ENCODE data around the gene PTH1R.
A peak's percentile ranks its signal among the peaks of the same experiment; 100 is the strongest.

PTH1R gene

GRCh38 chr3:46854555-46854991 lies 22.9 kb upstream of the PTH1R start:
- peaks cover 17 to 19% of the 10 kb centered on the region in 2 donors for H3K27me3 Mint-ChIP-seq
- no peak for ATAC-seq (replicated peaks)

GRCh38 chr3:46856576-46857471 lies 20.7 kb upstream of the PTH1R start:
- Mint-ChIP-seq H3K4me3 (no peak overlapping the region), H3K9me3 (no peaks in the 10 kb centered on the region), H3K4me1 (no peaks in the 10 kb centered on the region), H3K36me3 (no peaks in the 10 kb centered on the region), H3K27ac (peak overlapping the region; percentile 14), H3K27me3 (peaks cover 17 to 19% of the 10 kb centered on the region in 2 donors)
- DNase-seq (no peak), ATAC-seq (replicated peaks) (no peak)

More at GRCh38 chr3:46854555-46854991, 22.9 kb upstream of the PTH1R start:
- Mint-ChIP-seq H3K9me3 (no peaks in the 10 kb centered on the region), H3K27ac (no peak overlapping the region), H3K4me1 (no peaks in the 10 kb centered on the region), H3K4me3 (no peak overlapping the region), H3K36me3 (no peaks in the 10 kb centered on the region)
- DNase-seq = no peak

- Mint-ChIP-seq H3K36me3 (no peaks in the 10 kb centered on the region), H3K27me3 (peaks cover 17 to 19% of the 10 kb centered on the region in 2 donors), H3K4me3 (no peak overlapping the region), H3K4me1 (no peaks in the 10 kb centered on the region), H3K9me3 (no peaks in the 10 kb centered on the region), H3K27ac (peak overlapping the region; percentile 14)
- ATAC-seq (replicated peaks) = no peak
- DNase-seq = no peak
These were observed 19.8 kb upstream of the PTH1R start for GRCh38 chr3:46857485-46858341.

- no peak overlapping the region for H3K4me3 Mint-ChIP-seq
- H3K36me3 Mint-ChIP-seq = no peaks in the 10 kb centered on the region
- peaks cover 17 to 19% of the 10 kb centered on the region in 2 donors for H3K27me3 Mint-ChIP-seq
- H3K27ac Mint-ChIP-seq = no peak overlapping the region
- ATAC-seq (replicated peaks) (no peak), DNase-seq (no peak)
- H3K9me3 Mint-ChIP-seq = no peaks in the 10 kb centered on the region
- H3K4me1 Mint-ChIP-seq = no peaks in the 10 kb centered on the region
These were observed 19.1 kb upstream of the PTH1R start for GRCh38 chr3:46858456-46858855.

- Mint-ChIP-seq H3K36me3 (no peaks in the 10 kb centered on the region), H3K9me3 (no peaks in the 10 kb centered on the region)
These were observed 18.4 kb upstream of the PTH1R start for GRCh38 chr3:46859001-46859710.

GRCh38 chr3:46860017-46860809 lies 17.3 kb upstream of the PTH1R start:
- no peaks in the 10 kb centered on the region for H3K36me3 Mint-ChIP-seq
- no peaks in the 10 kb centered on the region for H3K4me1 Mint-ChIP-seq
- ATAC-seq (replicated peaks) = peak; percentile 60 to 68
- no peak overlapping the region for H3K27ac Mint-ChIP-seq
- no peak for DNase-seq
- peaks cover 17 to 19% of the 10 kb centered on the region in 2 donors for H3K27me3 Mint-ChIP-seq
- no peak overlapping the region for H3K4me3 Mint-ChIP-seq
- no peaks in the 10 kb centered on the region for H3K9me3 Mint-ChIP-seq

More at GRCh38 chr3:46859001-46859710, 18.4 kb upstream of the PTH1R start:
- Mint-ChIP-seq H3K27me3 (peaks cover 17 to 19% of the 10 kb centered on the region in 2 donors), H3K4me1 (no peaks in the 10 kb centered on the region), H3K27ac (no peak overlapping the region), H3K4me3 (no peak overlapping the region)
- DNase-seq (no peak), ATAC-seq (replicated peaks) (no peak)

GRCh38 chr3:46860810-46861604 lies 16.5 kb upstream of the PTH1R start:
- H3K27me3 Mint-ChIP-seq = peaks cover 17 to 19% of the 10 kb centered on the region in 2 donors
- H3K9me3 Mint-ChIP-seq = no peaks in the 10 kb centered on the region
- ATAC-seq (replicated peaks) = no peak
- no peak overlapping the region for H3K4me3 Mint-ChIP-seq
- no peak for DNase-seq
- H3K4me1 Mint-ChIP-seq = no peaks in the 10 kb centered on the region
- H3K36me3 Mint-ChIP-seq = no peaks in the 10 kb centered on the region
- H3K27ac Mint-ChIP-seq = no peak overlapping the region

GRCh38 chr3:46861605-46862368 lies 15.7 kb upstream of the PTH1R start:
- H3K36me3 Mint-ChIP-seq = no peaks in the 10 kb centered on the region
- no peak for DNase-seq
- no peaks in the 10 kb centered on the region for H3K9me3 Mint-ChIP-seq
- no peak overlapping the region for H3K4me3 Mint-ChIP-seq
- peaks cover 14 to 15% of the 10 kb centered on the region in 2 donors for H3K27me3 Mint-ChIP-seq
- no peaks in the 10 kb centered on the region for H3K4me1 Mint-ChIP-seq
- no peak for ATAC-seq (replicated peaks)
- H3K27ac Mint-ChIP-seq = no peak overlapping the region

GRCh38 chr3:46862369-46863025 lies 15.0 kb upstream of the PTH1R start:
- Mint-ChIP-seq H3K27ac (no peak overlapping the region), H3K9me3 (no peaks in the 10 kb centered on the region), H3K27me3 (peaks cover 6 to 8% of the 10 kb centered on the region in 2 donors), H3K4me3 (no peak overlapping the region), H3K4me1 (no peaks in the 10 kb centered on the region), H3K36me3 (no peaks in the 10 kb centered on the region)
- no peak for DNase-seq
- no peak for ATAC-seq (replicated peaks)

GRCh38 chr3:46863261-46863782 lies 14.2 kb upstream of the PTH1R start, which contains the start of gene MYL3:
Gene MYL3 (minus strand): TSS chr3:46863444. CDS start chr3:46863390, 54 bp downstream.
- ATAC-seq (replicated peaks) (no peak), DNase-seq (no peak)
- Mint-ChIP-seq H3K4me1 (no peaks in the 10 kb centered on the region), H3K4me3 (no peak within 1 kb of the TSS), H3K36me3 (no peaks in the 10 kb centered on the region), H3K9me3 (no peaks in the 10 kb centered on the region), H3K27me3 (no peaks in the 10 kb centered on the region), H3K27ac (no peak within 1 kb of the TSS)

GRCh38 chr3:46864061-46864881 lies 13.2 kb upstream of the PTH1R start:
- ATAC-seq (replicated peaks) (no peak), DNase-seq (no peak)
- no peaks in the 10 kb centered on the region for H3K4me1 Mint-ChIP-seq
- no peak overlapping the region for H3K4me3 Mint-ChIP-seq
- no peaks in the 10 kb centered on the region for H3K36me3 Mint-ChIP-seq
- H3K9me3 Mint-ChIP-seq = no peaks in the 10 kb centered on the region
- peaks cover 1 to 9% of the 10 kb centered on the region in 2 donors for H3K27me3 Mint-ChIP-seq
- no peak overlapping the region for H3K27ac Mint-ChIP-seq

Data from stimulated activated naive B cell treated with anti-CD40 and anti-IgM and Interleukin-4, amounts not matched to agents 10 μg/mL and 1 μg/mL and 100 μg/mL, for 72 hours (primary cell).